ENCODE results near the gene ART4. TPM values are rescaled to one million over a fixed set of nuclear protein-coding genes. Genes with fewer than 3 reads are reported as not detected.

The ART4 gene
- not detected for polyA plus RNA-seq (2013, experiment 1 of 2)
- not detected for polyA plus RNA-seq (2013, experiment 2 of 2)

GRCh38 chr12:14843425-14843887, at the start of gene ART4:
Gene ART4, minus strand, starts transcription at chr12:14843526. Its CDS starts 413 bp downstream, at chr12:14843113.
- DNase-seq = peak; percentile 38
- Histone ChIP-seq H3K4me2 (ENCODE audit: low read length) (no peak within 1 kb of the TSS), H2AK5ac (ENCODE audit: low read length) (no peak within 1 kb of the TSS), H3K56ac (ENCODE audit: low read length) (no peak within 1 kb of the TSS), H3K27ac (ENCODE audit: low read depth, low read length) (no peak within 1 kb of the TSS), H3K79me1 (ENCODE audit: low read length) (no peaks in the 10 kb centered on the region), H3K36me3 (ENCODE audit: control insufficient read depth, insufficient read depth, low read length) (no peaks in the 10 kb centered on the region), H4K8ac (ENCODE audit: low read depth, low read length) (no peak within 1 kb of the TSS), H3K27me3 (ENCODE audit: insufficient read depth, low read length, poor library complexity) (no peaks in the 10 kb centered on the region), H3K4ac (ENCODE audit: low read depth, low read length) (no peak within 1 kb of the TSS), H3K4me1 (ENCODE audit: control insufficient read depth, low read depth, low read length) (no peaks in the 10 kb centered on the region), H3K79me2 (ENCODE audit: control insufficient read depth, insufficient read depth, low read length) (no peaks in the 10 kb centered on the region), H2BK5ac (ENCODE audit: low read length) (no peak within 1 kb of the TSS), H3K9ac (ENCODE audit: low read length) (no peak within 1 kb of the TSS), H3K23ac (ENCODE audit: low read length) (no peak within 1 kb of the TSS), H2BK15ac (replicated peaks; ENCODE audit: low read depth) (no peak within 1 kb of the TSS), H3K18ac (ENCODE audit: low read length) (no peak within 1 kb of the TSS), H4K5ac (ENCODE audit: low read length) (no peak within 1 kb of the TSS), H3K4me3 (ENCODE audit: low read length) (no peak within 1 kb of the TSS), H2BK120ac (ENCODE audit: low read depth, low read length) (no peak within 1 kb of the TSS)
- WGBS (ENCODE audit: extremely low coverage, insufficient coverage, low lambda C conversion rate) = no CpG with 5 or more reads among the region's 10 CpGs

- no peak for DNase-seq
- Histone ChIP-seq H3K27ac (ENCODE audit: low read depth, low read length) (no peak overlapping the region), H3K4me3 (ENCODE audit: low read length) (no peak overlapping the region), H3K56ac (ENCODE audit: low read length) (no peak overlapping the region), H2BK5ac (ENCODE audit: low read length) (no peak overlapping the region), H3K27me3 (ENCODE audit: insufficient read depth, low read length, poor library complexity) (no peaks in the 10 kb centered on the region), H3K4me1 (ENCODE audit: control insufficient read depth, low read depth, low read length) (no peaks in the 10 kb centered on the region), H3K4me2 (ENCODE audit: low read length) (no peak overlapping the region), H4K8ac (ENCODE audit: low read depth, low read length) (no peak overlapping the region), H3K79me2 (ENCODE audit: control insufficient read depth, insufficient read depth, low read length) (no peaks in the 10 kb centered on the region), H2BK15ac (replicated peaks; ENCODE audit: low read depth) (no peak overlapping the region), H3K4ac (ENCODE audit: low read depth, low read length) (no peak overlapping the region), H3K18ac (ENCODE audit: low read length) (no peak overlapping the region), H3K23ac (ENCODE audit: low read length) (no peak overlapping the region), H3K79me1 (ENCODE audit: low read length) (no peaks in the 10 kb centered on the region), H2AK5ac (ENCODE audit: low read length) (no peak overlapping the region), H3K9ac (ENCODE audit: low read length) (no peak overlapping the region), H2BK120ac (ENCODE audit: low read depth, low read length) (no peak overlapping the region), H3K36me3 (ENCODE audit: control insufficient read depth, insufficient read depth, low read length) (no peaks in the 10 kb centered on the region), H4K5ac (ENCODE audit: low read length) (no peak overlapping the region)
- no CpG with 5 or more reads among the region's 7 CpGs for WGBS (ENCODE audit: extremely low coverage, insufficient coverage, low lambda C conversion rate)
These were observed 49.6 kb upstream of the ART4 start for GRCh38 chr12:14892726-14893505.

- Histone ChIP-seq H3K79me2 (ENCODE audit: control insufficient read depth, insufficient read depth, low read length) (no peaks in the 10 kb centered on the region), H3K4me1 (ENCODE audit: control insufficient read depth, low read depth, low read length) (no peaks in the 10 kb centered on the region), H3K56ac (ENCODE audit: low read length) (no peak overlapping the region), H3K4ac (ENCODE audit: low read depth, low read length) (no peak overlapping the region), H2BK120ac (ENCODE audit: low read depth, low read length) (no peak overlapping the region), H3K4me3 (ENCODE audit: low read length) (no peak overlapping the region), H2AK5ac (ENCODE audit: low read length) (no peak overlapping the region), H2BK15ac (replicated peaks; ENCODE audit: low read depth) (no peak overlapping the region), H3K23ac (ENCODE audit: low read length) (no peak overlapping the region), H3K18ac (ENCODE audit: low read length) (no peak overlapping the region), H3K9ac (ENCODE audit: low read length) (no peak overlapping the region), H4K8ac (ENCODE audit: low read depth, low read length) (no peak overlapping the region), H2BK5ac (ENCODE audit: low read length) (no peak overlapping the region), H3K27me3 (ENCODE audit: insufficient read depth, low read length, poor library complexity) (no peaks in the 10 kb centered on the region), H3K36me3 (ENCODE audit: control insufficient read depth, insufficient read depth, low read length) (no peaks in the 10 kb centered on the region), H3K79me1 (ENCODE audit: low read length) (no peaks in the 10 kb centered on the region), H3K4me2 (ENCODE audit: low read length) (no peak overlapping the region), H3K27ac (ENCODE audit: low read depth, low read length) (no peak overlapping the region), H4K5ac (ENCODE audit: low read length) (no peak overlapping the region)
- no peak for DNase-seq
- no CpG with 5 or more reads among the region's 5 CpGs for WGBS (ENCODE audit: extremely low coverage, insufficient coverage, low lambda C conversion rate)
These were observed 47.4 kb upstream of the ART4 start for GRCh38 chr12:14890701-14891100.

GRCh38 chr12:14886271-14886670, 42.9 kb upstream of the ART4 start:
- no peak for DNase-seq
- no peaks in the 10 kb centered on the region for H3K27me3 ChIP-seq (ENCODE audit: insufficient read depth, low read length, poor library complexity)
- no peak overlapping the region for H3K18ac ChIP-seq (ENCODE audit: low read length)
- H3K27ac ChIP-seq (ENCODE audit: low read depth, low read length) = no peak overlapping the region
- H3K79me1 ChIP-seq (ENCODE audit: low read length) = no peaks in the 10 kb centered on the region
- no peaks in the 10 kb centered on the region for H3K36me3 ChIP-seq (ENCODE audit: control insufficient read depth, insufficient read depth, low read length)
- no peak overlapping the region for H2AK5ac ChIP-seq (ENCODE audit: low read length)
- H2BK120ac ChIP-seq (ENCODE audit: low read depth, low read length) = no peak overlapping the region
- no peak overlapping the region for H2BK15ac ChIP-seq (replicated peaks; ENCODE audit: low read depth)
- H3K4me2 ChIP-seq (ENCODE audit: low read length) = no peak overlapping the region
- H3K4me3 ChIP-seq (ENCODE audit: low read length) = no peak overlapping the region
- no peak overlapping the region for H3K56ac ChIP-seq (ENCODE audit: low read length)
- no peak overlapping the region for H4K8ac ChIP-seq (ENCODE audit: low read depth, low read length)
- H3K9ac ChIP-seq (ENCODE audit: low read length) = no peak overlapping the region
- H3K79me2 ChIP-seq (ENCODE audit: control insufficient read depth, insufficient read depth, low read length) = no peaks in the 10 kb centered on the region
- no peak overlapping the region for H3K23ac ChIP-seq (ENCODE audit: low read length)
- H2BK5ac ChIP-seq (ENCODE audit: low read length) = no peak overlapping the region
- H3K4me1 ChIP-seq (ENCODE audit: control insufficient read depth, low read depth, low read length) = no peaks in the 10 kb centered on the region
- no peak overlapping the region for H3K4ac ChIP-seq (ENCODE audit: low read depth, low read length)
- WGBS (ENCODE audit: extremely low coverage, insufficient coverage, low lambda C conversion rate) = no CpG with 5 or more reads among the region's 6 CpGs
- no peak overlapping the region for H4K5ac ChIP-seq (ENCODE audit: low read length)

- no peak within 1 kb of the TSS for H3K4me3 ChIP-seq (ENCODE audit: low read length)
These were observed 42.4 kb upstream of the ART4 start, which contains the start of gene MGP for GRCh38 chr12:14885718-14886221. Gene MGP, minus strand, starts transcription at chr12:14885854. Its CDS starts 63 bp downstream, at chr12:14885791.

More at GRCh38 chr12:14885718-14886221, 42.4 kb upstream of the ART4 start, which contains the start of gene MGP:
- Histone ChIP-seq H3K18ac (ENCODE audit: low read length) (no peak within 1 kb of the TSS), H3K4ac (ENCODE audit: low read depth, low read length) (no peak within 1 kb of the TSS), H3K9ac (ENCODE audit: low read length) (no peak within 1 kb of the TSS), H3K27ac (ENCODE audit: low read depth, low read length) (no peak within 1 kb of the TSS), H3K4me2 (ENCODE audit: low read length) (no peak within 1 kb of the TSS), H3K79me1 (ENCODE audit: low read length) (no peaks in the 10 kb centered on the region), H3K23ac (ENCODE audit: low read length) (no peak within 1 kb of the TSS), H2BK15ac (replicated peaks; ENCODE audit: low read depth) (no peak within 1 kb of the TSS), H4K8ac (ENCODE audit: low read depth, low read length) (no peak within 1 kb of the TSS), H2BK5ac (ENCODE audit: low read length) (no peak within 1 kb of the TSS), H3K27me3 (ENCODE audit: insufficient read depth, low read length, poor library complexity) (no peaks in the 10 kb centered on the region), H3K36me3 (ENCODE audit: control insufficient read depth, insufficient read depth, low read length) (no peaks in the 10 kb centered on the region), H3K56ac (ENCODE audit: low read length) (no peak within 1 kb of the TSS), H3K79me2 (ENCODE audit: control insufficient read depth, insufficient read depth, low read length) (no peaks in the 10 kb centered on the region), H3K4me1 (ENCODE audit: control insufficient read depth, low read depth, low read length) (no peaks in the 10 kb centered on the region), H2AK5ac (ENCODE audit: low read length) (no peak within 1 kb of the TSS), H2BK120ac (ENCODE audit: low read depth, low read length) (no peak within 1 kb of the TSS), H4K5ac (ENCODE audit: low read length) (no peak within 1 kb of the TSS)
- WGBS (ENCODE audit: extremely low coverage, insufficient coverage, low lambda C conversion rate) = no CpG with 5 or more reads among the region's 6 CpGs
- no peak for DNase-seq
